Measurements from ENCODE around the gene LCNL1.

Gene LCNL1

GRCh38 chr9:136963751-136964150 lies 19.0 kb upstream of the LCNL1 start:
- no peaks in the 10 kb centered on the region for H3K9me3 ChIP-seq (ENCODE audit: insufficient read depth, low read depth, low read length)
- H3K79me2 ChIP-seq (ENCODE audit: insufficient read depth, low read length), result no peaks in the 10 kb centered on the region
- no peak overlapping the region for H2AFZ ChIP-seq (ENCODE audit: low read length)
- peaks cover 9% of the 10 kb centered on the region for H3K4me1 ChIP-seq (ENCODE audit: insufficient read depth, low read length, poor library complexity, severe bottlenecking)
- no peak overlapping the region for H3K4me3 ChIP-seq (ENCODE audit: low read length, poor library complexity, severe bottlenecking)
- TF ChIP-seq CTCF (conservative IDR thresholded peaks at IDR 0.05; ENCODE audit: low read length) (no peak), EZH2phosphoT487 (IDR thresholded peaks at IDR 0.05; ENCODE audit: borderline replicate concordance) (no peak)
- no peaks in the 10 kb centered on the region for H3K9me2 ChIP-seq (replicated peaks; ENCODE audit: low read depth, low read length)
- H3K36me3 ChIP-seq (ENCODE audit: insufficient read depth, low read length), result no peaks in the 10 kb centered on the region
- no peak overlapping the region for H3K9ac ChIP-seq (ENCODE audit: low read depth, low read length, poor library complexity, severe bottlenecking)
- H3F3A ChIP-seq (ENCODE audit: low read depth), result no peaks in the 10 kb centered on the region
- no peaks in the 10 kb centered on the region for H4K20me1 ChIP-seq (ENCODE audit: insufficient read depth, low read length, poor library complexity, severe bottlenecking)
- H3K27me3 ChIP-seq (ENCODE audit: insufficient read depth, low read length, poor library complexity, severe bottlenecking), result no peaks in the 10 kb centered on the region
- no peak overlapping the region for H3K4me2 ChIP-seq (ENCODE audit: low read depth, low read length, poor library complexity, severe bottlenecking)

GRCh38 chr9:136964171-136964689 lies 18.6 kb upstream of the LCNL1 start:
- Histone ChIP-seq H3K4me3 (ENCODE audit: low read length, poor library complexity, severe bottlenecking) (no peak overlapping the region), H3F3A (ENCODE audit: low read depth) (no peaks in the 10 kb centered on the region), H3K9ac (ENCODE audit: low read depth, low read length, poor library complexity, severe bottlenecking) (no peak overlapping the region), H3K9me3 (ENCODE audit: insufficient read depth, low read depth, low read length) (no peaks in the 10 kb centered on the region), H3K79me2 (ENCODE audit: insufficient read depth, low read length) (no peaks in the 10 kb centered on the region), H3K4me1 (ENCODE audit: insufficient read depth, low read length, poor library complexity, severe bottlenecking) (peaks cover 9% of the 10 kb centered on the region), H3K27me3 (ENCODE audit: insufficient read depth, low read length, poor library complexity, severe bottlenecking) (no peaks in the 10 kb centered on the region), H2AFZ (ENCODE audit: low read length) (no peak overlapping the region), H4K20me1 (ENCODE audit: insufficient read depth, low read length, poor library complexity, severe bottlenecking) (no peaks in the 10 kb centered on the region), H3K36me3 (ENCODE audit: insufficient read depth, low read length) (no peaks in the 10 kb centered on the region), H3K9me2 (replicated peaks; ENCODE audit: low read depth, low read length) (no peaks in the 10 kb centered on the region), H3K4me2 (ENCODE audit: low read depth, low read length, poor library complexity, severe bottlenecking) (no peak overlapping the region)
- TF ChIP-seq CTCF (conservative IDR thresholded peaks at IDR 0.05; ENCODE audit: low read length) (no peak), EZH2phosphoT487 (IDR thresholded peaks at IDR 0.05; ENCODE audit: borderline replicate concordance) (no peak)

GRCh38 chr9:136964833-136965422 lies 17.9 kb upstream of the LCNL1 start:
- Histone ChIP-seq H3K9ac (ENCODE audit: low read depth, low read length, poor library complexity, severe bottlenecking) (no peak overlapping the region), H3K79me2 (ENCODE audit: insufficient read depth, low read length) (no peaks in the 10 kb centered on the region), H3F3A (ENCODE audit: low read depth) (no peaks in the 10 kb centered on the region), H3K9me2 (replicated peaks; ENCODE audit: low read depth, low read length) (no peaks in the 10 kb centered on the region), H3K27me3 (ENCODE audit: insufficient read depth, low read length, poor library complexity, severe bottlenecking) (no peaks in the 10 kb centered on the region), H3K9me3 (ENCODE audit: insufficient read depth, low read depth, low read length) (no peaks in the 10 kb centered on the region), H3K4me3 (ENCODE audit: low read length, poor library complexity, severe bottlenecking) (no peak overlapping the region), H3K4me1 (ENCODE audit: insufficient read depth, low read length, poor library complexity, severe bottlenecking) (peaks cover 9% of the 10 kb centered on the region), H2AFZ (ENCODE audit: low read length) (no peak overlapping the region), H3K36me3 (ENCODE audit: insufficient read depth, low read length) (no peaks in the 10 kb centered on the region), H3K4me2 (ENCODE audit: low read depth, low read length, poor library complexity, severe bottlenecking) (no peak overlapping the region), H4K20me1 (ENCODE audit: insufficient read depth, low read length, poor library complexity, severe bottlenecking) (no peaks in the 10 kb centered on the region)
- TF ChIP-seq CTCF (conservative IDR thresholded peaks at IDR 0.05; ENCODE audit: low read length) (no peak), EZH2phosphoT487 (IDR thresholded peaks at IDR 0.05; ENCODE audit: borderline replicate concordance) (no peak)

All from Loucy (cell line).